Neutrophil (primary cell): Measurements from ENCODE around the gene APEX2.

Source experiments
- H3K27ac ChIP-seq: fragments of 200-600 bp; sonication (generic); 2 replicates; pipeline ENCODE4 v1.5.1; 2016; ENCODE audit warnings: mild to moderate bottlenecking, moderate library complexity
- H3K27me3 ChIP-seq: fragments of 200-600 bp; sonication (generic); 2 replicates; pipeline ENCODE4 v1.6.0; 2016; ENCODE audit warnings: mild to moderate bottlenecking
- H3K36me3 ChIP-seq: fragments of 200-600 bp; sonication (generic); 2 replicates; pipeline ENCODE4 v1.5.1; 2017
- H3K4me1 ChIP-seq, 2 experiments: fragments of 200-600 bp in 1 of 2; sonication (generic) in 1 of 2; 1 replicate in 1 of 2; 2 replicates in 1 of 2; pipeline versions ENCODE4 v1.5.1 to v1.6.1; 2013 to 2016; ENCODE audit warnings: low read depth in 1 of 2, low read length in 1 of 2, mild to moderate bottlenecking in 1 of 2, moderate library complexity in 1 of 2; ENCODE audit not compliant: control insufficient read depth in 1 of 2, insufficient read depth in 1 of 2
- H3K4me3 ChIP-seq, 2 experiments: fragments of 200-600 bp in 1 of 2; sonication (generic) in 1 of 2; 1 replicate in 1 of 2; 2 replicates in 1 of 2; pipeline ENCODE4 v1.5.1; 2013 to 2016; ENCODE audit warnings: low read depth in 1 of 2, low read length in 1 of 2, mild to moderate bottlenecking in 1 of 2, moderate library complexity in 1 of 2
- H3K9me3 ChIP-seq: fragments of 200-600 bp; sonication (generic); 2 replicates; pipeline ENCODE4 v1.5.1; 2016
- CTCF ChIP-seq: fragments of 200-600 bp; sonication (generic); IDR thresholded peaks from 2 replicates; pipeline ENCODE4 v1.5.1; 2016; ENCODE audit warnings: antibody characterized with exemption

APEX2 gene

DNA sequence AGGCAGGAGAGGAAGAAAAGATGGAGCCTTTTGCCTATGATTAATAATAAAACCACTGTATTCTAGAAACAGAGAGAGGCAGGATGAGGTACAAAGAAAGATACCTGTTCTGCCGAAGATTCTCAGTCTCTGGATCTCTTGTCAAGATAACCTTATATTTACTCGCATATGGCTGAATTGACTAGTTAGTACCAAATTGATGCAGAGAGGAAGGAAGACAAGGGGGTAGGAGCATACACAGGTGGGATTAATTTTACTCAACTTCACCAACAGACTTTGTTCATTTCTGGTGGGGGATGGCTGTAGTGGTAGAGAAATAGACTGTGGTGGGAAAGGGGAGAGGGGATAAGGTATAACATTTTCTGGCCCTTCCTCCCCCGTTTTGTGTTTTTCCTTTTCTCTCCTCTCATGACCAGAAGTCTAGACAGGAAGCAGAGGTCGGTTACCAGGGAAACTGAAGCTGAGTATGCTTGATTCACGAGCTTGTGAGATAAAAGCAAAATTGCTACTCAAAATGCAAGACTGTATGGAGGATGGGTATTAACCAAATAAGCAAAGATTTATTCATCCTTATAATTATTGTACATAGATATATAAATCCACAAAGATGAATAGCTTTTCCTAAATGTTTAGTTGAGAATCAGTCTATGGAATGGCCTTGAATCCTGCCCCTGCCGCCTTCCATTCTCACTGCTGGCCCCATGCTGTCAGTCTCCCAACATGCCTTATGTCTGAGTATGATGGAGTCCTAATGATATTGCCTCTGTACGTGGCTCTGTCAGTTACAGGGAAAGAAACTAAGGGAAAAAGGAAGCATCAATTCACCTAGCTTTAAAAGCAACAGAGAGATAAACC, 56.9 kb downstream of the APEX2 start:
- no peaks in the 10 kb centered on the region for H3K27me3 ChIP-seq
- H3K4me3 ChIP-seq, result no peak overlapping the region
- H3K9me3 ChIP-seq, result no peaks in the 10 kb centered on the region
- no peak for TF ChIP-seq CTCF
- H3K27ac ChIP-seq, result no peak overlapping the region
- H3K36me3 ChIP-seq, result no peaks in the 10 kb centered on the region
- H3K4me1 ChIP-seq, result no peaks in the 10 kb centered on the region

GRCh38 chrX:55057675-55058249, 57.6 kb downstream of the APEX2 start:
- no peaks in the 10 kb centered on the region for H3K27me3 ChIP-seq
- H3K4me3 ChIP-seq, result no peak overlapping the region
- no peaks in the 10 kb centered on the region for H3K9me3 ChIP-seq
- H3K36me3 ChIP-seq, result no peaks in the 10 kb centered on the region
- TF ChIP-seq CTCF, result peak; percentile 40
- no peak overlapping the region for H3K27ac ChIP-seq
- H3K4me1 ChIP-seq, result no peaks in the 10 kb centered on the region
